GM04504 (cell line): Measurements from ENCODE around the gene TRAF6.
A peak's percentile ranks its signal among the peaks of the same experiment; 100 is the strongest.
"Not testable (repeated sequence)": the region's sequence is repeated elsewhere in the genome, so short reads cannot be mapped to it uniquely, and the experiment has no call there.

Source experiments
- DNase-seq: peaks from one replicate; pipeline ENCODE4 v3.0.0-alpha.2; 2012; ENCODE audit warnings: low read depth

Gene TRAF6

GRCh38 chr11:36509694-36510593 lies at the start of gene TRAF6:
Gene TRAF6 (minus strand): TSS chr11:36510272. CDS start chr11:36501515, 8,757 bp downstream.
- peak; percentile 67 for DNase-seq

GRCh38 chr11:36558571-36559413 lies 48.7 kb upstream of the TRAF6 start:
- no peak for DNase-seq

GRCh38 chr11:36557991-36558390 lies 47.9 kb upstream of the TRAF6 start:
- DNase-seq = no peak

- DNase-seq = not testable (repeated sequence)
Measured at GRCh38 chr11:36557390-36557789, 47.3 kb upstream of the TRAF6 start.

GRCh38 chr11:36550385-36551115 lies 40.5 kb upstream of the TRAF6 start:
- DNase-seq = no peak

- DNase-seq = peak; percentile 19
Measured at GRCh38 chr11:36540998-36541397, 30.9 kb upstream of the TRAF6 start.

- DNase-seq = no peak
Measured at GRCh38 chr11:36534276-36534840, 24.3 kb upstream of the TRAF6 start.

- no peak for DNase-seq
Measured at GRCh38 chr11:36532941-36533601, 23.0 kb upstream of the TRAF6 start.

- DNase-seq = no peak
Measured at GRCh38 chr11:36530840-36531239, 20.8 kb upstream of the TRAF6 start.

- no peak for DNase-seq
Measured at GRCh38 chr11:36513965-36514364, 3.9 kb upstream of the TRAF6 start.

- DNase-seq = no peak
Measured at GRCh38 chr11:36512016-36512415, 1.9 kb upstream of the TRAF6 start.

GRCh38 chr11:36511062-36511461 lies 990 bp upstream of the TRAF6 start:
- DNase-seq = not testable (repeated sequence)

GRCh38 chr11:36510594-36510942 lies 496 bp upstream of the TRAF6 start:
- no peak for DNase-seq

- no peak for DNase-seq
Measured at GRCh38 chr11:36509201-36509639, 852 bp downstream of the TRAF6 start.

GRCh38 chr11:36508743-36509142 lies 1.3 kb downstream of the TRAF6 start:
- no peak for DNase-seq

GRCh38 chr11:36507824-36508489 lies 2.1 kb downstream of the TRAF6 start:
- DNase-seq = no peak

- DNase-seq = no peak
Measured at GRCh38 chr11:36501236-36501635, 8.8 kb downstream of the TRAF6 start.

GRCh38 chr11:36500315-36500721 lies 9.8 kb downstream of the TRAF6 start:
- peak; percentile 69 for DNase-seq

GRCh38 chr11:36499315-36499714 lies 10.8 kb downstream of the TRAF6 start:
- no peak for DNase-seq

GRCh38 chr11:36498721-36499120 lies 11.4 kb downstream of the TRAF6 start:
- DNase-seq = no peak

- DNase-seq = no peak
Measured at GRCh38 chr11:36493332-36493731, 16.7 kb downstream of the TRAF6 start.
